ENCODE results near the gene KCNMA1.
"Not testable (repeated sequence)": the region's sequence is repeated elsewhere in the genome, so short reads cannot be mapped to it uniquely, and the experiment has no call there.

The KCNMA1 gene

GRCh38 chr10:77604063-77604462 lies 33.5 kb downstream of the KCNMA1 start:
- no peak for DNase-seq (ENCODE audit: low read depth)

GRCh38 chr10:77603534-77603927 lies 34.1 kb downstream of the KCNMA1 start:
- peak; percentile 52 for DNase-seq (ENCODE audit: low read depth)

- peak; percentile 37 for DNase-seq (ENCODE audit: low read depth)
Observed at GRCh38 chr10:77602913-77603533, 34.6 kb downstream of the KCNMA1 start.

- peak; percentile 60 for DNase-seq (ENCODE audit: low read depth)
Observed at GRCh38 chr10:77602231-77602912, 35.2 kb downstream of the KCNMA1 start.

GRCh38 chr10:77601488-77601887 lies 36.1 kb downstream of the KCNMA1 start:
- peak; percentile 40 for DNase-seq (ENCODE audit: low read depth)

- DNase-seq (ENCODE audit: low read depth) = no peak
Observed at GRCh38 chr10:77600640-77601039, 37.0 kb downstream of the KCNMA1 start.

GRCh38 chr10:77599651-77600050 lies 38.0 kb downstream of the KCNMA1 start:
- DNase-seq (ENCODE audit: low read depth) = no peak

- DNase-seq (ENCODE audit: low read depth) = no peak
Observed at GRCh38 chr10:77598606-77599005, 39.0 kb downstream of the KCNMA1 start.

- DNase-seq (ENCODE audit: low read depth) = no peak
Observed at GRCh38 chr10:77597560-77597959, 40.0 kb downstream of the KCNMA1 start.

- no peak for DNase-seq (ENCODE audit: low read depth)
Observed at GRCh38 chr10:77594471-77594783, 43.2 kb downstream of the KCNMA1 start.

- no peak for DNase-seq (ENCODE audit: low read depth)
Observed at GRCh38 chr10:77593771-77594470, 43.7 kb downstream of the KCNMA1 start.

GRCh38 chr10:77592946-77593636 lies 44.5 kb downstream of the KCNMA1 start:
- DNase-seq (ENCODE audit: low read depth) = peak; percentile 98

GRCh38 chr10:77592510-77592909 lies 45.1 kb downstream of the KCNMA1 start:
- DNase-seq (ENCODE audit: low read depth) = no peak

GRCh38 chr10:77591238-77591880 lies 46.2 kb downstream of the KCNMA1 start:
- DNase-seq (ENCODE audit: low read depth) = no peak

GRCh38 chr10:77590344-77591237 lies 47.0 kb downstream of the KCNMA1 start:
- DNase-seq (ENCODE audit: low read depth) = no peak

GRCh38 chr10:77589703-77590102 lies 47.9 kb downstream of the KCNMA1 start:
- DNase-seq (ENCODE audit: low read depth) = not testable (repeated sequence)

- no peak for DNase-seq (ENCODE audit: low read depth)
Observed at GRCh38 chr10:77588886-77589285, 48.7 kb downstream of the KCNMA1 start.

GRCh38 chr10:77587416-77587790 lies 50.2 kb downstream of the KCNMA1 start:
- DNase-seq (ENCODE audit: low read depth) = no peak

GRCh38 chr10:77586719-77587415 lies 50.7 kb downstream of the KCNMA1 start:
- DNase-seq (ENCODE audit: low read depth) = peak; percentile 86

GRCh38 chr10:77584938-77585337 lies 52.7 kb downstream of the KCNMA1 start:
- DNase-seq (ENCODE audit: low read depth) = no peak

- peak; percentile 52 for DNase-seq (ENCODE audit: low read depth)
Observed at GRCh38 chr10:77583527-77583926, 54.1 kb downstream of the KCNMA1 start.
